Upper lobe of left lung (tissue), 6 donors: Measurements from ENCODE around the gene CAND2. TPM values are rescaled to one million over a fixed set of nuclear protein-coding genes. Genes with fewer than 3 reads are reported as not detected.
"Not testable (repeated sequence)": the region's sequence is repeated elsewhere in the genome, so short reads cannot be mapped to it uniquely, and the experiment has no call there.

Experiments used
- ATAC-seq, 2 donors: fragments of 200-7000 bp; cut with Tn5 transposase; one replicate each; pipeline ENCODE4 v1.9.1; 2022; ENCODE audit warnings: mild to moderate bottlenecking in 2 of 2, moderate library complexity in 2 of 2; ENCODE audit not compliant: low FRiP score in 2 of 2
- DNase-seq, 2 donors: peaks; one replicate each; pipeline ENCODE4 v3.0.0-alpha.2; 2019 to 2020
- H3K27ac ChIP-seq, 4 donors: fragments of 200-600 bp; sonication (generic); one replicate each; pipeline ENCODE4 v1.5.1; 2016 to 2019
- H3K27me3 ChIP-seq, 4 donors: fragments of 200-600 bp; sonication (generic); one replicate each; pipeline ENCODE4 v1.5.1; 2017 to 2019
- H3K36me3 ChIP-seq, 4 donors: fragments of 200-600 bp; sonication (generic); one replicate each; pipeline ENCODE4 v1.5.1; 2016 to 2019
- H3K4me1 ChIP-seq, 4 donors: fragments of 200-600 bp; sonication (generic); one replicate each; pipeline ENCODE4 v1.5.1; 2018 to 2019
- H3K4me3 ChIP-seq, 4 donors: fragments of 200-600 bp; sonication (generic); one replicate each; pipeline ENCODE4 v1.5.1; 2017 to 2019; ENCODE audit warnings: mild to moderate bottlenecking in 2 of 4, moderate library complexity in 1 of 4
- H3K9me3 ChIP-seq, 4 donors: fragments of 200-600 bp; sonication (generic); one replicate each; pipeline ENCODE4 v1.5.1; 2018 to 2019
- EP300 ChIP-seq, 4 donors: sonication (generic); formaldehyde crosslinking; IDR thresholded peaks; one replicate each; pipeline ENCODE4 v1.5.1; 2017; ENCODE audit warnings: antibody characterized with exemption in 4 of 4, control low read depth in 2 of 4
- POLR2A ChIP-seq, 4 donors: fragments of 450-650 bp; IDR thresholded peaks; one replicate each; pipeline ENCODE4 v1.5.1; 2016 to 2017; ENCODE audit warnings: antibody characterized with exemption in 4 of 4, mild to moderate bottlenecking in 2 of 4
- POLR2AphosphoS5 ChIP-seq, 2 donors: sonication (generic); formaldehyde crosslinking; IDR thresholded peaks; one replicate each; pipeline ENCODE4 v1.5.1; 2017; ENCODE audit warnings: antibody characterized with exemption in 2 of 2
- WGBS, 2 donors: methylation state at CpG; one replicate each; pipeline ENCODE4 v1.1.5; 2017 to 2018; 5-methylcytosine and 5-hydroxymethylcytosine counted together
- total RNA-seq, 6 donors: library from RNA; depleted of rRNA in 4 of 6; stranded (reverse); fragments of >200 nt in 4 of 6; gene quantifications; one replicate each; pipeline versions ENCODE4 v1.1.0 to v1.2.1, GENCODE V29; 2016 to 2021
- TF ChIP-seq, protein P1 (sequence below), 6 experiments: fragments of 450-650 bp in 4 of 6; fragments of 200-600 bp in 2 of 6; sonication (generic) in 2 of 6; IDR thresholded peaks; one replicate each; pipeline ENCODE4 v1.5.1; 2016 to 2019; ENCODE audit warnings: antibody characterized with exemption in 6 of 6
- donor health status: DM: no; HTN: no; CAD: no; lungs with moderate emphysema.
- donor health status: DM: no; HTN: yes; CAD: no; lungs with severe emphysema.

The CAND2 gene
- total RNA-seq, 6 donors from 2014 or later: 2.3 to 7.3 (median 5.0) TPM

GRCh38 chr3:12835052-12835665, 38.7 kb downstream of the CAND2 start:
- ATAC-seq: no peak
- no peak for DNase-seq
- H3K9me3 ChIP-seq: no peaks in the 10 kb centered on the region
- WGBS, 2 donors: 81 to 83% methylated on average over 6 of the region's 6 CpGs
- no peaks in the 10 kb centered on the region for H3K27me3 ChIP-seq
- H3K4me3 ChIP-seq: no peak overlapping the region
- H3K36me3 ChIP-seq: peaks cover 12 to 98% (median 87%) of the 10 kb centered on the region in 4 donors
- no peak overlapping the region for H3K27ac ChIP-seq
- TF ChIP-seq EP300 (IDR thresholded peaks at IDR 0.05) (no peak), POLR2AphosphoS5 (IDR thresholded peaks at IDR 0.05) (no peak), POLR2A (IDR thresholded peaks at IDR 0.05) (no peak)
- TF ChIP-seq, protein P1, sequence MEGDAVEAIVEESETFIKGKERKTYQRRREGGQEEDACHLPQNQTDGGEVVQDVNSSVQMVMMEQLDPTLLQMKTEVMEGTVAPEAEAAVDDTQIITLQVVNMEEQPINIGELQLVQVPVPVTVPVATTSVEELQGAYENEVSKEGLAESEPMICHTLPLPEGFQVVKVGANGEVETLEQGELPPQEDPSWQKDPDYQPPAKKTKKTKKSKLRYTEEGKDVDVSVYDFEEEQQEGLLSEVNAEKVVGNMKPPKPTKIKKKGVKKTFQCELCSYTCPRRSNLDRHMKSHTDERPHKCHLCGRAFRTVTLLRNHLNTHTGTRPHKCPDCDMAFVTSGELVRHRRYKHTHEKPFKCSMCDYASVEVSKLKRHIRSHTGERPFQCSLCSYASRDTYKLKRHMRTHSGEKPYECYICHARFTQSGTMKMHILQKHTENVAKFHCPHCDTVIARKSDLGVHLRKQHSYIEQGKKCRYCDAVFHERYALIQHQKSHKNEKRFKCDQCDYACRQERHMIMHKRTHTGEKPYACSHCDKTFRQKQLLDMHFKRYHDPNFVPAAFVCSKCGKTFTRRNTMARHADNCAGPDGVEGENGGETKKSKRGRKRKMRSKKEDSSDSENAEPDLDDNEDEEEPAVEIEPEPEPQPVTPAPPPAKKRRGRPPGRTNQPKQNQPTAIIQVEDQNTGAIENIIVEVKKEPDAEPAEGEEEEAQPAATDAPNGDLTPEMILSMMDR (IDR thresholded peaks at IDR 0.05): no peak
- peaks cover 19 to 33% (median 23%) of the 10 kb centered on the region in 4 donors for H3K4me1 ChIP-seq

DNA sequence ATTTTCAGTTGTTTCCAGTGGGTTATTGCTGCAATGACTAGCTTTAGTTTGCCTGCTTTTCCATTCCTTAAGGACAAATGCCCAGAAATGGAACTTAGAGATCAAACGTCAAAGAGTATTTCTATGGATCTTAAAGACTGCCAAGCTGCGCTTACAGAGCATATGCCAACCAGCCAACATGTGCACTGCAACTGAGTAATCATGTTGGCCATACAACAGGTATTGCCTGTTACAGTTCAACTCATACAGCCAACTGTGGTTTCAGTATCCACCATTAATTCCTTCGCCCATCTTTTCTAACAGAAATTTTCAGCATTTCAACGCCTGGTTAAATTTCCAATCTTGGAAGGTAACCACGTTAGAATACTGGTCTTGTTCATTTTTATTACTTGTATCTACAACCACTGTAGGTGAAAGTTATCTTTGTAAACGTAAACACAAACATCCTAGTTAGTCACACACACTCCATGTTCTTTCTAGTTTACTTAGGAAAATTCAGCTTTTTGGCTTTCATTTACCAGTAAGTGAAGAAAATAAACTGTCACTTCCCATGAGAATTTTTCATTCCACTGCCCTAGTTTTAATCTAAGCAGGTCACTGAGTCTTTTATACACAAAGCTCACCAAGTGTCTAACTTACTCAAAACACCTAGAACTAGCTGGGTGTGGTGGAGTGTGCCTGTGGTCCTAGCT, 41.0 kb downstream of the CAND2 start:
- H3K4me3 ChIP-seq: no peak overlapping the region

DNA sequence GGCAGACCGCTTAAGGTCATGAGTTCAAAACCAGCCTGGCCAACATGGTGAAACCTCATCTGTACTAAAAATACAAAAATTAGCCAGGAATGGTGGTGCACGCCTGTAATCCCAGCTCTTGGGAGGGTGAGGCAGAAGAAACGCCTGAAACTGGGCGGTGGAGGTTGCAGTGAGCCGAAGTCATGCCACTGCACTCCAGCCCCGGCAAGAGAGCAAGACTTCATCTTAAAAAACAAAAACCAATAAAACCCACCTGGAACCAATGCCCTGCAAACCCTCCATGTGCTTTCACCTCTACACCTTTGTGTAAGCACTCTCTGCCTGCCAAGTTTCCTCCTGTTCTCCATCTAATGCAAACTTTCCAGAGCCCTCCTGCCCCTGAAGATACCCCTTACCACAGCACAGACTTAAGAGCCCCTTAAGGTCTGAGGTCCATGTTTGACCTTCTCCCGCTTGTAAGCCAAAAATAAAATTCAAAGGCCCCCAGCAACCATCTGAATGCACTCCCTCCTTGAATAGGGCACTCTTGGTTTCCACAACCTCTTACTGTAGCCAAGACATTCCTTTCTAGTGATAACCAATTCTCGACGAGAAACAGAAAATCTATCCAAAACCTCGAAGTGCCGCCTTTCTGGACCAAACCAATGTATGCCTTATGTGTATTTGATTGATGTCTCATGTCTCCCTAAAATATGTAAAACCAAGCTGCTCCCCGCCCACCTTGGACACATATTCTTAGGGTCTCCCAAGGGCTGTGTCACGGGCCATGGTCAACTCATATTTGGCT, 41.9 kb downstream of the CAND2 start:
- no peak overlapping the region for H3K27ac ChIP-seq
- H3K9me3 ChIP-seq: no peaks in the 10 kb centered on the region
- TF ChIP-seq POLR2A (IDR thresholded peaks at IDR 0.05): no peak
- no peak for TF ChIP-seq POLR2AphosphoS5 (IDR thresholded peaks at IDR 0.05)
- TF ChIP-seq EP300 (IDR thresholded peaks at IDR 0.05): no peak
- TF ChIP-seq, protein P1 (IDR thresholded peaks at IDR 0.05): no peak
- H3K36me3 ChIP-seq: peaks cover 12 to 66% (median 64%) of the 10 kb centered on the region in 4 donors
- no peak for DNase-seq
- H3K4me3 ChIP-seq: no peak overlapping the region
- peaks cover 22 to 38% (median 29%) of the 10 kb centered on the region in 4 donors for H3K4me1 ChIP-seq
- no peak for ATAC-seq
- H3K27me3 ChIP-seq: no peaks in the 10 kb centered on the region
- WGBS, 2 donors: 78 to 79% methylated on average over 13 of the region's 13 CpGs

More for the DNA sequence above, 41.0 kb downstream of the CAND2 start:
- 80 to 86% methylated on average over 6 of the region's 6 CpGs for WGBS, 2 donors
- Histone ChIP-seq H3K27me3 (no peaks in the 10 kb centered on the region), H3K27ac (no peak overlapping the region), H3K36me3 (peaks cover 12 to 76% (median 72%) of the 10 kb centered on the region in 4 donors), H3K4me1 (peaks cover 22 to 38% (median 29%) of the 10 kb centered on the region in 4 donors), H3K9me3 (no peaks in the 10 kb centered on the region)
- TF ChIP-seq EP300 (IDR thresholded peaks at IDR 0.05): no peak
- TF ChIP-seq, protein P1 (IDR thresholded peaks at IDR 0.05): no peak
- no peak for TF ChIP-seq POLR2A (IDR thresholded peaks at IDR 0.05)
- no peak for TF ChIP-seq POLR2AphosphoS5 (IDR thresholded peaks at IDR 0.05)
- DNase-seq (no peak), ATAC-seq (no peak)

DNA sequence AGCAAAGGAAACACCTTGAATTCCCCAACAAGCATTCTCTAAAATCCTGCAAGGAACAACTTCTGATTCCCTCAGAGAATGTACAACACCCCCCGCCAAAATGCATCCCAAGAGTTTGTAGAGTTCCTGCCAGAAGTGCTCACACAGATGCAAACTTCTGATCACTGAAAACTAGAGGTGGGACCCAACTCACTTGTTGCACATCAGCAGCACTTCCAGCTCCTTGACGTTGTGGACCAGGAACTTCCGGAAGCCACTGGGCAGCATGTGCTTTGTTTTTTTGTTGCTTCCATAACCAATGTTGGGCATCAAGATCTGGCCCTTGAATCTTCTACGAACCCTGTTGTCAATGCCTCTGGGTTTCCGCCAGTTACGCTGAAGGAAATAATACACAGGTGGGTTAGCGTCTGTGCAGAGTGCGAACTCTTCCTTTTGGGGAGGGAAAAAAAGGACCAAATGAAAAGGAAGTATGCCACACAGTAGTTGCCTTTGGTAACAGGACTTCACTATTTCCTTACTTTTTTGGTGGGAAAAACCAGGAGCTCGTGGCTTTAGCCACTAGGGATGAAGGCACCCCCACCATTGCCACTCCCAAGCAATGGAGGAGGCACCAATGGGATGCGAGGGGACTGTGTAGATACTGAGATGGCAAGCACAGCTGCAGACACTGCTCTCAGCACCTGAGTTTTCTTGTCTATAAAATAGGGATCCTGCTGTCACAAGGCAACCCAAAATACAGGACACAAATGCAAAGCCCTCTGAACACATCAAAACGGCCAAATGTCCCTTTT, 42.9 kb downstream of the CAND2 start:
- TF ChIP-seq POLR2A (IDR thresholded peaks at IDR 0.05): no peak
- TF ChIP-seq EP300 (IDR thresholded peaks at IDR 0.05): no peak
- no peak for TF ChIP-seq POLR2AphosphoS5 (IDR thresholded peaks at IDR 0.05)
- TF ChIP-seq, protein P1 (IDR thresholded peaks at IDR 0.05): no peak
- WGBS, 2 donors: 72 to 76% methylated on average over 11 of the region's 11 CpGs
- DNase-seq (no peak), ATAC-seq (no peak)
- H3K4me1 ChIP-seq: peaks cover 22 to 38% (median 29%) of the 10 kb centered on the region in 4 donors
- peaks cover 9 to 57% (median 55%) of the 10 kb centered on the region in 4 donors for H3K36me3 ChIP-seq
- no peaks in the 10 kb centered on the region for H3K27me3 ChIP-seq
- H3K27ac ChIP-seq: peak overlapping the region in 1 of 4 donors; percentile 93
- no peaks in the 10 kb centered on the region for H3K9me3 ChIP-seq
- peak overlapping the region in 1 of 4 donors; percentile 75 for H3K4me3 ChIP-seq

GRCh38 chr3:12840148-12840547, 43.7 kb downstream of the CAND2 start:
- WGBS, 2 donors: 55 to 60% methylated on average over 5 to 10 of the region's 10 CpGs
- H3K4me1 ChIP-seq: peaks cover 22 to 38% (median 29%) of the 10 kb centered on the region in 4 donors
- H3K27me3 ChIP-seq, DNase-seq, ATAC-seq, H3K9me3 ChIP-seq: not testable (repeated sequence)
- peak overlapping the region; percentile 75 to 87 (median 77) for H3K4me3 ChIP-seq
- H3K36me3 ChIP-seq: peaks cover 9 to 49% (median 47%) of the 10 kb centered on the region in 4 donors
- peak overlapping the region; percentile 89 to 96 (median 93) for H3K27ac ChIP-seq
